Hepatocyte (in vitro differentiated cells): ENCODE results near the gene EME1.

ENCODE experiments used
- CTCF ChIP-seq: fragments of 200-600 bp; sonication (generic); IDR thresholded peaks from 2 replicates; pipeline ENCODE4 v1.5.1; 2016; ENCODE audit warnings: antibody characterized with exemption, mild to moderate bottlenecking; ENCODE audit not compliant: poor library complexity
- EZH2 ChIP-seq: fragments of 200-600 bp; sonication (generic); IDR thresholded peaks from 2 replicates; pipeline ENCODE4 v1.6.1; 2016; ENCODE audit warnings: antibody characterized with exemption, mild to moderate bottlenecking, borderline replicate concordance
- EZH2phosphoT487 ChIP-seq: fragments of 200-600 bp; sonication (generic); IDR thresholded peaks from one replicate; pipeline ENCODE4 v1.6.1; 2018; ENCODE audit warnings: antibody characterized with exemption, mild to moderate bottlenecking, low read depth, moderate library complexity; ENCODE audit not compliant: unreplicated experiment, severe bottlenecking

DNA sequence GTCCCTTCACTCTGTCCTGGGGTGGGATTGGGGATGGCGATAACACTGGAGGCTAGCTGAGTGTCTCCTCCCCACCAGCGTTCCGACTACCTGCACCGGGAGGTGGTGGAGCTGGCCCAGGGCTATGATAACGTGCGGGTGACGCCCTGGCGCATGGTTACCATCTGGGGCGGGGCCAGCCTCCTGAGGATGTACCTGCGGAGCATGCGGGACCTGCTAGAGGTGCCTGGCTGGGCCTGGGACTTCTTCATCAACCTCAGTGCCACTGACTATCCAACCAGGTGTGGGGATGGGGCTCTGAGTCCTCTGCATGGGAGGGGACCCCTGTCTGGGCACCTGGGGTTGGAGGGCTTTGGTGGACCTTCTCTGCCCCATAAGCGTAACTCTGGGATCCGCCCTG, 18.3 kb upstream of the EME1 start:
- no peak for TF ChIP-seq EZH2
- no peak for TF ChIP-seq CTCF
- TF ChIP-seq EZH2phosphoT487: no peak
